K562 (cell line): ENCODE results near the gene COG4.

Source experiments
- EZH2 ChIP-seq: IDR thresholded peaks from 2 replicates; pipeline ENCODE4 v1.6.1; 2012; ENCODE audit warnings: low read depth, mild to moderate bottlenecking, inconsistent platforms, low read length, borderline replicate concordance
- POLR2AphosphoS5 ChIP-seq: IDR thresholded peaks from 2 replicates; pipeline ENCODE4 v1.6.1; 2011; ENCODE audit warnings: mild to moderate bottlenecking, low read depth, low read length, moderate library complexity; ENCODE audit not compliant: control insufficient read depth, insufficient read depth
- RAD51 ChIP-seq: fragments of 450-650 bp; IDR thresholded peaks from 2 replicates; pipeline ENCODE4 v1.7.1; 2016; ENCODE audit warnings: low read depth, mild to moderate bottlenecking, borderline replicate concordance
- SIN3B ChIP-seq: fragments of 450-650 bp; IDR thresholded peaks from 2 replicates; pipeline ENCODE4 v1.6.1; 2017; ENCODE audit warnings: low read depth, mild to moderate bottlenecking, moderate library complexity
- TAF7 ChIP-seq: fragments of 450-650 bp; IDR thresholded peaks from 2 replicates; pipeline ENCODE4 v1.6.1; 2016; ENCODE audit warnings: missing genetic modification characterization, missing compliant biosample characterization
- ZFX ChIP-seq: sonication (generic); formaldehyde crosslinking; IDR thresholded peaks from 2 replicates; pipeline ENCODE4 v1.8.0; 2022; ENCODE audit warnings: mild to moderate bottlenecking, missing genetic modification reagents, moderate library complexity
- ZKSCAN1 ChIP-seq: fragments of 150-350 bp; IDR thresholded peaks from 2 replicates; pipeline ENCODE4 v1.6.1; 2016; ENCODE audit warnings: low read depth, low read length
- ZNF121 ChIP-seq: sonication (generic); formaldehyde crosslinking; conservative IDR thresholded peaks from 2 replicates; pipeline ENCODE4 v1.8.0; 2022; ENCODE audit warnings: missing genetic modification reagents
- TF ChIP-seq, protein P1 (sequence below): fragments of 250-450 bp; sonication (Bioruptor Pico); IDR thresholded peaks from 2 replicates; pipeline ENCODE4 v1.5.0; 2021
- TF ChIP-seq, protein P2 (sequence below), 3 experiments: IDR thresholded peaks in 2 of 3; conservative IDR thresholded peaks in 1 of 3; 2 replicates each; pipeline ENCODE4 v1.5.1; 2011 to 2012; ENCODE audit warnings: low read length in 3 of 3, mild to moderate bottlenecking in 3 of 3, control low read depth in 2 of 3, improper control_type of control experiment in 1 of 3, inconsistent platforms in 1 of 3, low read depth in 1 of 3, mixed read lengths in 1 of 3, moderate library complexity in 1 of 3; ENCODE audit not compliant: insufficient read depth in 2 of 3

DNA sequence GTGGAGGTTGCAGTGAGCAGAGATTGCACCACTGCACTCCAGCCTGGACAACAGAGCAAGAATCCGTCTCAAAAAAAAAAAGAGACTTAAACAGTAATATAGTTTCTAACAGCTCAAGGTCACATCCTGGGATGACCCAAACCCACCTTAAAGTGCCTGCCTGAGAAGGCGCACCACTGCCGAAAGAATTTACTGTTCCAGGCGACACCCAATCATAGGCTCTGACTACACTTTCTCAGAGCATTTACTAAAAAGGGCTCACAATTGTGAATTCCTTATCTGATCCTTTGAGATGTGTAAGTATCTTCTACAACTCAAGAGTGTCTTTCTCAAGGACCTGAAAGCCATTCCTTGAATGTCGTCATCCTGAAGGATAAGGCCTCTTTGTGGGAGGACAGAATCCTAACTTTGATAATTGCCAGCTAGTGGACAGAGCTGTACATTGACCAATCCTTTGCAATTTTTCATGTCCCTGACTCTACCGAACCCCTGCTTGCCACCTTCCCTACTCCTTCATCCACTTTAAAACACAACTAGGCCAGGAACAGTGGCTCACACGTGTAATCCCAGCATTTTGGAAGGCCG lies 81.9 kb downstream of the COG4 start:
- TF ChIP-seq POLR2AphosphoS5 (no peak), SIN3B (no peak), ZFX (CRISPR knock-in tag) (no peak), TAF7 (tag) (no peak), ZKSCAN1 (no peak), EZH2 (no peak), RAD51 (no peak), ZNF121 (no peak)
- TF ChIP-seq, protein P1, sequence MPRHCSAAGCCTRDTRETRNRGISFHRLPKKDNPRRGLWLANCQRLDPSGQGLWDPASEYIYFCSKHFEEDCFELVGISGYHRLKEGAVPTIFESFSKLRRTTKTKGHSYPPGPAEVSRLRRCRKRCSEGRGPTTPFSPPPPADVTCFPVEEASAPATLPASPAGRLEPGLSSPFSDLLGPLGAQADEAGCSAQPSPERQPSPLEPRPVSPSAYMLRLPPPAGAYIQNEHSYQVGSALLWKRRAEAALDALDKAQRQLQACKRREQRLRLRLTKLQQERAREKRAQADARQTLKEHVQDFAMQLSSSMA (CRISPR knock-in tag), result no peak
- TF ChIP-seq, protein P2, sequence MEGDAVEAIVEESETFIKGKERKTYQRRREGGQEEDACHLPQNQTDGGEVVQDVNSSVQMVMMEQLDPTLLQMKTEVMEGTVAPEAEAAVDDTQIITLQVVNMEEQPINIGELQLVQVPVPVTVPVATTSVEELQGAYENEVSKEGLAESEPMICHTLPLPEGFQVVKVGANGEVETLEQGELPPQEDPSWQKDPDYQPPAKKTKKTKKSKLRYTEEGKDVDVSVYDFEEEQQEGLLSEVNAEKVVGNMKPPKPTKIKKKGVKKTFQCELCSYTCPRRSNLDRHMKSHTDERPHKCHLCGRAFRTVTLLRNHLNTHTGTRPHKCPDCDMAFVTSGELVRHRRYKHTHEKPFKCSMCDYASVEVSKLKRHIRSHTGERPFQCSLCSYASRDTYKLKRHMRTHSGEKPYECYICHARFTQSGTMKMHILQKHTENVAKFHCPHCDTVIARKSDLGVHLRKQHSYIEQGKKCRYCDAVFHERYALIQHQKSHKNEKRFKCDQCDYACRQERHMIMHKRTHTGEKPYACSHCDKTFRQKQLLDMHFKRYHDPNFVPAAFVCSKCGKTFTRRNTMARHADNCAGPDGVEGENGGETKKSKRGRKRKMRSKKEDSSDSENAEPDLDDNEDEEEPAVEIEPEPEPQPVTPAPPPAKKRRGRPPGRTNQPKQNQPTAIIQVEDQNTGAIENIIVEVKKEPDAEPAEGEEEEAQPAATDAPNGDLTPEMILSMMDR (IDR thresholded peaks at IDR 0.05 in 2 of 3, conservative IDR thresholded peaks at IDR 0.05 in 1 of 3; ENCODE audit: insufficient read depth in 2 of 3, low read depth in 1 of 3, low read length in 3 of 3), result no peak
